ENCODE data around the gene TAS2R30. TPM values are rescaled to one million over a fixed set of nuclear protein-coding genes. Genes with fewer than 3 reads are reported as not detected.

The TAS2R30 gene
- total and polyA plus RNA-seq, 4 donors: 0.18 to 12.0 (median 3.4) TPM; not detected in 1

- Histone ChIP-seq H3K4me1 (ENCODE audit: control insufficient read depth in 4 of 4, insufficient read depth in 4 of 4, low read length in 3 of 4) (no peaks in the 10 kb centered on the region), H3K4me3 (ENCODE audit: low read depth in 1 of 3, low read length in 3 of 3) (no peak overlapping the region), H3K27me3 (ENCODE audit: control insufficient read depth in 4 of 4, insufficient read depth in 4 of 4, low read length in 3 of 4) (no peaks in the 10 kb centered on the region), H3K36me3 (ENCODE audit: control insufficient read depth in 4 of 4, insufficient read depth in 3 of 4, low read depth in 1 of 4, low read length in 3 of 4) (no peaks in the 10 kb centered on the region), H3K9me3 (ENCODE audit: control insufficient read depth in 4 of 4, low read length in 3 of 4) (no peaks in the 10 kb centered on the region), H3K27ac (ENCODE audit: low read depth in 1 of 2, low read length in 2 of 2) (no peak overlapping the region), H3K9ac (ENCODE audit: low read depth in 1 of 2, low read length in 2 of 2) (no peak overlapping the region)
- TF ChIP-seq FOXA1 (IDR thresholded peaks at IDR 0.05) (no peak), REST (IDR thresholded peaks at IDR 0.05) (no peak), MAX (IDR thresholded peaks at IDR 0.05) (no peak), RAD21 (IDR thresholded peaks at IDR 0.05) (no peak), ZBTB33 (IDR thresholded peaks at IDR 0.05) (no peak), HNF4G (IDR thresholded peaks at IDR 0.05) (no peak), CTCF (IDR thresholded peaks at IDR 0.05; ENCODE audit: low read depth, low read length, missing input control) (no peak), NR2F2 (IDR thresholded peaks at IDR 0.05) (no peak), GABPA (IDR thresholded peaks at IDR 0.05 in 1 of 2, conservative IDR thresholded peaks at IDR 0.05 in 1 of 2) (no peak), FOXA2 (IDR thresholded peaks at IDR 0.05) (no peak), JUND (IDR thresholded peaks at IDR 0.05) (no peak), YY1 (IDR thresholded peaks at IDR 0.05) (no peak), RXRA (IDR thresholded peaks at IDR 0.05) (no peak), HNF4A (conservative IDR thresholded peaks at IDR 0.05) (no peak)
- no peak for DNase-seq (ENCODE audit: low spot score)
- WGBS: 68% methylated on average over 2 of the region's 2 CpGs
These were observed 1.6 kb upstream of the TAS2R30 start for GRCh38 chr12:11136075-11136474.

- Histone ChIP-seq H3K4me3 (ENCODE audit: low read depth in 1 of 3, low read length in 3 of 3) (no peak overlapping the region), H3K9ac (ENCODE audit: low read depth in 1 of 2, low read length in 2 of 2) (no peak overlapping the region), H3K27me3 (ENCODE audit: control insufficient read depth in 4 of 4, insufficient read depth in 4 of 4, low read length in 3 of 4) (no peaks in the 10 kb centered on the region), H3K27ac (ENCODE audit: low read depth in 1 of 2, low read length in 2 of 2) (no peak overlapping the region), H3K4me1 (ENCODE audit: control insufficient read depth in 4 of 4, insufficient read depth in 4 of 4, low read length in 3 of 4) (no peaks in the 10 kb centered on the region), H3K36me3 (ENCODE audit: control insufficient read depth in 4 of 4, insufficient read depth in 3 of 4, low read depth in 1 of 4, low read length in 3 of 4) (no peaks in the 10 kb centered on the region), H3K9me3 (ENCODE audit: control insufficient read depth in 4 of 4, low read length in 3 of 4) (no peaks in the 10 kb centered on the region)
- DNase-seq (ENCODE audit: low spot score): no peak
- TF ChIP-seq RXRA (IDR thresholded peaks at IDR 0.05) (no peak), HNF4A (conservative IDR thresholded peaks at IDR 0.05) (no peak), RAD21 (IDR thresholded peaks at IDR 0.05) (no peak), FOXA2 (IDR thresholded peaks at IDR 0.05) (no peak)
- WGBS: 95% methylated on average over 2 of the region's 2 CpGs
These were observed 628 bp downstream of the TAS2R30 start for GRCh38 chr12:11133816-11134215.
